Measurements from ENCODE around the gene SRP68.

- no peak for TF ChIP-seq CTCF (IDR thresholded peaks at IDR 0.05; ENCODE audit: low read depth, low read length, missing input control)
- TF ChIP-seq REST (IDR thresholded peaks at IDR 0.05) = no peak
- TF ChIP-seq HNF4A (conservative IDR thresholded peaks at IDR 0.05) = no peak
- TF ChIP-seq, protein P1, sequence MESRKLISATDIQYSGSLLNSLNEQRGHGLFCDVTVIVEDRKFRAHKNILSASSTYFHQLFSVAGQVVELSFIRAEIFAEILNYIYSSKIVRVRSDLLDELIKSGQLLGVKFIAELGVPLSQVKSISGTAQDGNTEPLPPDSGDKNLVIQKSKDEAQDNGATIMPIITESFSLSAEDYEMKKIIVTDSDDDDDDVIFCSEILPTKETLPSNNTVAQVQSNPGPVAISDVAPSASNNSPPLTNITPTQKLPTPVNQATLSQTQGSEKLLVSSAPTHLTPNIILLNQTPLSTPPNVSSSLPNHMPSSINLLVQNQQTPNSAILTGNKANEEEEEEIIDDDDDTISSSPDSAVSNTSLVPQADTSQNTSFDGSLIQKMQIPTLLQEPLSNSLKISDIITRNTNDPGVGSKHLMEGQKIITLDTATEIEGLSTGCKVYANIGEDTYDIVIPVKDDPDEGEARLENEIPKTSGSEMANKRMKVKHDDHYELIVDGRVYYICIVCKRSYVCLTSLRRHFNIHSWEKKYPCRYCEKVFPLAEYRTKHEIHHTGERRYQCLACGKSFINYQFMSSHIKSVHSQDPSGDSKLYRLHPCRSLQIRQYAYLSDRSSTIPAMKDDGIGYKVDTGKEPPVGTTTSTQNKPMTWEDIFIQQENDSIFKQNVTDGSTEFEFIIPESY (IDR thresholded peaks at IDR 0.05) = no peak
- no peak for TF ChIP-seq ATF3 (IDR thresholded peaks at IDR 0.05)
- TF ChIP-seq MAX (IDR thresholded peaks at IDR 0.05) = no peak
- no peak for TF ChIP-seq FOXA1 (IDR thresholded peaks at IDR 0.05)
- TF ChIP-seq RAD21 (IDR thresholded peaks at IDR 0.05) = no peak
- TF ChIP-seq GABPA (IDR thresholded peaks at IDR 0.05 in 1 of 2, conservative IDR thresholded peaks at IDR 0.05 in 1 of 2) = no peak
Measured at GRCh38 chr17:76092526-76093413, 20.5 kb upstream of the SRP68 start.
